HG03521 (cell line): ENCODE data around the gene MAPK7.

Experiments used
- ATAC-seq: cut with Tn5 transposase; IDR thresholded peaks from one replicate; pipeline ENCODE4 v1.9.1; 2021; ENCODE audit warnings: mild to moderate bottlenecking, moderate library complexity; ENCODE audit not compliant: unreplicated experiment

The MAPK7 gene

DNA sequence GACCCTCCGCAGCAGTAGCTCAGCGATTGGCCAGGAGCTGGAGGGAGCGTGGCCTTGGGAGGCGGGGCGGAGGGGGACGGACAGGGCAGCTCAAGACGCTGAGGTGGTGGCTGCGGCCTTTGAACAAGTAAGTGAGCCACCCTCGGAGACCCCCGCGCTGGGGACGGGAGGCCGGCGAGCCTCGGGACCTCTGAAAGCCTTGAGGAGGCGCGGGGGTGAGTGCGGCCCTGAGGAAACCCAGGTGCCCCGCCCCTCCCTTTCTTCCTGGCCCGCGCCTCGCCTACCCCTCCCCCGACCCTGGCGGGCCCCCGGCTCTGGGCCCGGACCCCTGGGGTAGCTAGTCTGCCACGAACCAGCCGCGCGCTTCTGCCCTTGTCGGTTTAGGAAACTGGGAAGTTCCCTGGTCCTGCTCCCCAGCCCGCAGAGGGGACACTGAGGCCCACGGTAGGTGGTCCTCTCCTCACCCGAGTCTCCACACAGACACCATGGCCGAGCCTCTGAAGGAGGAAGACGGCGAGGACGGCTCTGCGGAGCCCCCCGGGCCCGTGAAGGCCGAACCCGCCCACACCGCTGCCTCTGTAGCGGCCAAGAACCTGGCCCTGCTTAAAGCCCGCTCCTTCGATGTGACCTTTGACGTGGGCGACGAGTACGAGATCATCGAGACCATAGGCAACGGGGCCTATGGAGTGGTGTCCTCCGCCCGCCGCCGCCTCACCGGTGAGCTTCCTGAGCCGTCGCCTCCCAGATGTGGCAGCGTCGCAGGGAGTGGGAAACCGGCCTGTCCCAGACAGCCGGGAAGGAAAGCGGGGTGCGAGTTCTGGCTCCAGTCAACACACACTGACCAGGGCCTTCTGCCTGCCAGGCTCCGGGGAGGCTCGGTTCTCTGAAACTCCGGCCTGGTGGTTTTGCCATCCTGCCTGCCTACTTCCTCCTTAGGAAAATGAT, at the start of gene MAPK7:
MAPK7 (plus strand) TSS at position 83 of the 945 bp plus-strand sequence; CDS start at position 486, 403 bp downstream.
- peak; percentile 2 for ATAC-seq

DNA sequence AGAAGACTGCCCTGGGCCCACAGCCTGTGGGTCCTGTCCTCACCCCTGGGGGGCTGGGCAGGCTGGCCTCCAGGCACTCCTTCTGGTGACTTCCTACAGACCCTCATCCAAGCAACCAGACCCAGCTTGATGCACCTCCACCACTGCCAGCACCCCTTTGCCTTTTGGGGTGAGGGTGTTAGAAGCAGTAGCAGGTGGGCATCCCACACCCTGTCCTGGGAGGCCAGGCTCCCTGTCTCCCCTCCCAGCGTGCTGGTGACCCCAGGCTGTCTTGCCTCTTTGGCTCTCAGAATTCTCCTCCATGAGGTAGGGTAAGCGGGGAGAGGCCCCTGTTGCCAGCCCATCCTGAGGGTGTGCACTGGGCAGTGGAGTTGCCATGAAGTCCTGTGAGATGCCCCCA, 49.2 kb upstream of the MAPK7 start:
- no peak for ATAC-seq

DNA sequence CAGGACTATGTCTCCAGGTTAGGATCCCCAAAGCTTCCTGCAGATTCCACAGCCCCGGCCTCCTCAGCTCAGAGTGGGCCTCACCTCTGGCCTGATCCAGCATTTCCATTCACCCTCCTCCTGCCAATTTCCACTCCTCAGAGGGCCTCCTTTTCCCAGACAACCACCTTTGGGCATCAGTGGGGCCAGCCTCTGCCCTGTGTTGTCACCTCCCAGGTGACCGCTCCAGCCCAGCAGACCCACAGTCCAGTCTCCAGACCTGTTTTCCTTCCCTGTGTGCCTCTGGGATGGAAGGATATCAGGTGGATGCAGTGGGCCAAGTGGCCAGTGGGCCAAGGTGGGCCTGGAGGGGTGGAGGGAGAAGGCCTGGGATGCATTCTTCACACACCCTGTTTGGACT, 48.5 kb upstream of the MAPK7 start:
- ATAC-seq, result no peak

DNA sequence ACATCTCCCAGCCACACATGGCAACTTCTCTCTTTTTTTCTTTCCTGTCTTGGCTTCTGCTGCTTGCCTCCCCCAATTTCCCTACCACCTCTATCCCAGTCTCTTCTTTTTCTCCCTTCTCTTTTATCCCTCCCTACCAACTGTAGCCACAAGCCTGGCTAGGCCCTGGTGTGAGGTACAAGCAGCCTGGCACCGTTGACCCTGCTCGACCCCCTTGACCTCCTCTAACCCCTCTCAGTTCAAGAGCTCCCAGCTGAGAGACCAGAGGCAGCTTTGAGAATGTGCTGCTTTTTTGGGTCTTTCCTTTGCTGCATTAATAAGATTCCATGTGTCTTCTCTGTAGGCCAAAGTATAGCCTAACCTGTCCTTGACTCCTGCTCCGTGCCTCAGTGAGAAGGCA, 48.0 kb upstream of the MAPK7 start:
- ATAC-seq, result no peak

DNA sequence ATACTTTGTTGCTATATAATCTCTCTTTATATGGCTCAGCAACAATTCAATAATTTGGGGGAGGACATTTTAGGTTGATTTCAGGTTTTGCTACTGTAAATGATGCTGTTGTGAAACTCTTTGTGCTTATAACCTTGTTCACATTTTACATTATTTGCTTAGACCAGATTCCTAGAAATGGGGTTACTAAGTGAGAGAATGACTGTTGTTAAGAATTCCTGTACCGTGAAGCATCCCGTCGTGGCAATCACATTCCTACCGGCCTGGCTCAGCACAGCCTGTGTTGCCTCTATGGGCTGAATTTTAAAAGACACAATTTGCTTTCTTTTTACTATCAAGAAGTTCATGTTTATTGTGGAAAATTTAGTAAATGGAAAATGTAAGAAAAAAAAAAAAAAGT, 47.2 kb upstream of the MAPK7 start:
- no peak for ATAC-seq

DNA sequence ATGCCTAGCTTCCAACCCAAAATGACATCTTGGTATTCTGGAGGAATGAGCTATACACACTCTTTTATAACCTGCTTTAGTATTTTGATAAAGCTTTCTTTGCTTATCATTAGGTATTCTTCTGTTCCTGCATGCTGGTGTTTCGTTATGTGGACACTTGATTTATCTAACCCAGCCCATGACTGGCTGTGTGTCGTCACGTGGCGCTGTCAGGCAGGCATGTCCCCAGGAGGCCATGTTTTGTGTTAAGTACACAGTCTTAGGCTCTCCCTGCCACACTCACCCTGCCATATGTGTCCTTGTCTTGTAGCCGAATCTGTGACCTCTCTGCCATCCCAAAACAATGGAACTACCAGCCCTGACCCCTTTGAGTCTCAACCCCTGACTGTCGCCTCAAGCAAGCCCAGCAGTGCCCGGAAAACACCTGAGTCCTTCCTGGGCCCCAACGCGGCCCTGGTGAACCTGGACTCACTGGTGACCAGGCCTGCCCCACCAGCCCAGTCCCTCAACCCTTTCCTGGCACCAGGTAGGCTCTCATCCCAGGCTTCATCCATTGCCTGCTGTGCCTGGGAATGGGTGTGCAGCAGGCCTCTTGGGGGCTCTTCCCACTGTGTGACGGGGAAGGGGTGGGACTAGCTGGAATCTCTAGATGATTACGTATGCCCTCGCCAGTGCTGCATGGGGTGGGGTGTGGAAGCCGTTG, 46.6 kb upstream of the MAPK7 start:
- ATAC-seq, result no peak

DNA sequence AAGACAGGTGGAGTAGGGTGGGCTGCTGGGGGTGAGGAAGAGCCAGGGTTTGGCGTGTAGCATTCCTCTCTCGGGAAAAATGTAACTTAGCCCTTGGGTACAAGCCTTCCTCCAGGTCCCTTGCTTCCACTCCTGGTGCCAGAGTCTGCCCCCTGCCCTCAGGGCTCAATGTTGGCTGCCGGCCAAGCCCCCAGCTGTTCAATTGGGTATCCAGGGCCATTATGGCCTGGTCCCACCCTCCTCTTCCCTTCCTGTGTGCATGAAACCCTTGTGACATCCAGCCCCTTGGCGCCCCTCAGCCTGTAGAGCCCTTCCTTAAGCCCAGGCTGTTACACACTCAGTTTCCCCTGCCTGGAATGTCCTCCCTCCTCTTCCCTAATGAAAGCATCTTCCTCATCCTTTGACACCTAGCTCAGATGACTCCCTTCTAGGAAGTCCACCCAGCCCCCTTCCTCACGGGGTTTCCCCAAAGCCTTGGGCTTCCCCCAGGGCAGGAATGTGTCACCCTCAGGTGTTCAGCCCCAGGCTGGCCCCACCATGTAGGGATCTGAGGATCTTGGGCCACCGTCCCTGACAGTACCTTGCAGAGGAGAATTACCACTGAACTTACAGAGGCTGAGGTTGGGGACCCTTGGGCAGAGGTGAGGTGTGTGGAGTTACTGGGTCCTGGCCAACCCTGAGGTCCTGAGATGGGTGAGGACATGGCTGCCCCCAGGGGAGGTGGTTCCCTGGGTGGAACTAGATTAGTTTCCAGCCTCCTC, 45.7 kb upstream of the MAPK7 start:
- no peak for ATAC-seq

DNA sequence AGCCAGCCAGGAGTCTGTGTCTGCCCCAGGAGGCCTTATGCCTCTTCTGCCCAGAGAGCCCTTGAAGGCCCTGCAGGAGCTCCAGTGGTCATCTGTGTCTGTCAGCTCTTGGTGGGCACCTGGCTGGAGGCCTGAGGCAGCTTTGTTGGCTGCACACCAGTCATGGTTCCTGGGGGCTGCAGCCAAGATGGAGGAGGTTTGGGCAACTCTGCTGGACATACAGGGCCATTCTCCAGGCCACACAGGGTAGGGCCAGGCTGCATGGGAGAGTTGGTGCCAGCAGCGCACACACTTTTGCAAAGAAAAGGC, 45.2 kb upstream of the MAPK7 start:
- no peak for ATAC-seq

DNA sequence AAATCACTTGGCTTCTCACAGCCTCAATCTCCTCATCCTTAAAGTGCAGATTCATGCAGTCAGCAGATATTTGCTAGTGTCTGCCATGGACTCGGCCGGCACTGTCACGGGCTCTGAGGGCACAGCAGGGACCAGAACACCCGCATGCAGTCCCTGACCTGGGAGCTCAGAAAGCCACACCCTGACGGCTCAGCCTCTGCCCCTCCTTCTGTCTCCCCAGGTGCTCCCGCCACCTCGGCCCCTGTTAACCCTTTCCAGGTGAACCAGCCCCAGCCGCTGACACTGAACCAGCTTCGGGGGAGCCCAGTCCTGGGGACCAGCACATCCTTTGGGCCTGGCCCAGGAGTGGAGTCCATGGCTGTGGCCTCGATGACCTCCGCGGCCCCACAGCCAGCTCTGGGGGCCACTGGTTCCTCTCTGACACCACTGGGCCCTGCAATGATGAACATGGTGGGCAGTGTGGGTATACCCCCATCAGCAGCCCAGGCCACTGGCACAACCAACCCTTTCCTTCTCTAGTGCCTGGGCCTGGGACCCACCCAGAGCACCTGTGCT, 44.5 kb upstream of the MAPK7 start:
- no peak for ATAC-seq

DNA sequence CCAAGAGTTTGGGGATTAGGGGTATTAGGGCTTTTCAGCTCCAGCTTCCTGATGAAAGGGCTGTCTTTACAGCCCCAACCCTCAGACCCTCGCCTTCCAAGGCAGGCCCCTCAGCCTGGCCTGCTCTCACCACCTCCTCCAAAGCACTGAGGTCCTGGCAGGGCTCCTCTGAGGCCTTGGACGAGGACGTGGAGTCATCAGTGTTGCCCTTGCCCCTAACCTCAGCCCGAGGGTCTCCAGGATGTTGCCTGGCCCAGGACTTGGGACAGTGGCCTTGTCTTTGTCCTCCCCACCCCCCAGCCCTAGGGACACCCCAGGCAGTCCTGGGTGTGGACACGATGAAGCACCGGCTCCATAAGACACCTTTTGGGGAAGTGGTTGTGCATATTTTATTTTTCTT, 44.0 kb upstream of the MAPK7 start:
- ATAC-seq, result no peak

DNA sequence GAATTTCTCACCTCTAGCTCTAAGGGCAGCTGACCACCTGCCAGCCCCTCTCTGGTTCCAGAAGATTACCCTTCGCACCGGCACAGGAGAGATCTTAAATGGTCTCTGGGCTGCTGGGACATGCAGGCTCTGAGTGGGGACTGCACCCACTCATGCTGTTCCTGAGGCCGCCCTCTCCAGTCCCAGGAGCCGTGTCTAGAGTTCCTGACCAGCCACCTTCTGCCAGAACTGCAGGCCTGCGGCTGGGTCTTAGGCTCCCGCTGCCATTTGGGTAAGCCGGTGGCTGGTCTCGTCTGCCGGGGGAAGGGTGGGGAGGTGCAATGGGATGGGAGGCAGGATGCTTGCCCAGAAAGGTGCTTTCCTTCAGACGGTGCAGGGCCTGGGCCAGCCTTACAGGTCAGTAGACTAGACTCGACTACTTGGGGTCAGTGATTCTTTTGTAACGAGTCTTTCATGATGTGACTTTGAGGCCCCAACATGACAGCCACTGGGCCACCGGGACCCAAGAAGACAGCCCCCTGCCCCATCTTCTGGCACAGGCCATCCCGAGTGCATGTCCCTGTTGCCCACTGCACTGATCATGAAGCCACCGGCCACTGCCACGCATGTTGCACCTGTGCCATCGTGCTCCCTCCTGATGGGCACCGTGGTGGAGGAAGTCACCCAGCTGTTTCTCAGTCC, 42.2 kb upstream of the MAPK7 start:
- no peak for ATAC-seq

DNA sequence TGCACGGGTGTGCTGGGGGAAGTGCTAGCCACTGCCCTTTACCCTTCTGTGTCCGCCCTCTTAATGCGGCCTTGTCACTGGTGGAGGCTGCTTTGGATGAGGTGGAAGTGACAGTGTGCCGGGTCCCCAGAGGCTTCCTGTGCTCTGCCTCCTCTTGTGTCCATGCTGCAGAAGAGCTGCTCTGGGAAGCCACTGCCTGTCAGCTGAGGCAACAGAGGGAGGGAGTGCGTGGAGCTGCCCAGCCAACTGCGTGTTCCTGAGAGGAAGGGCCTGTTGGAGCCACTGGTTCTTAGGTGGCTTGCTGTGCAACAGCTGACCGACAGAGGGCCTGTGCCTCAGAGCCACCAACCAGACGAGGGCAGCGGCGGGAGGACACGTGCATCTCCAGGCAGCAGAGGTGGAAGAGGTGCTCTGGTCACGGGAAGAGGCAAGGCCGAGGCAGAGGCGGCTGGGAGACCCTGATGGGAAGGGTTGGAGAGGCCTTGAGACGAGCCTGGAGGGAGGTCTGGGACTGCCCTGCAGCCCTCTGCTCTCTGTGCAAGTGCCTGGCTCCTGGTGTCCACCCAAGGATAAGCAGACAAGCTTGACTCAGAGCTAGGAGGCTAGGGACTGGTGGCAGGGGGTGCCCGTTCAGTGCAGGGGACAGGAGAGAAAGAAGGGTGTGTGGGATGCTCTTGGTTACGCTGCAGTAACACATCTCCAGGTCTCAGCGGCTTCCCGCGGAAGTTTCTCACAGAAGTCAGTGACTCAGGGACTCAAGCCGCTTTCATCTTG, 41.2 kb upstream of the MAPK7 start:
- ATAC-seq, result no peak

DNA sequence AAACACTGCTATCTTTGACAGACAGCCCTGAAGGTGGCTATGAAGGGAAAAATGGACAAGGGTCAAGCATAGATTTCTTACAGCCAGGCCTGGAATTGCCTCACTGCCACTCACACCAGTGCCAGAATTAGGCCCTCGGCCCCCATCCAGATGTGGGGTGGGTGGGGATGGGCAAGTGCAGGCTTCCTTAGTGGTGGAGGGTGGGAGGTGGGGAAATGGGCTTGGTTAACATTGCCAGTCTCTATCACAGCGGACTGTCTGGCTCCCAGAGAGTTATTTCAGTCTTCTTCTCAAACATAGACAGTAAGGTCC, 40.6 kb upstream of the MAPK7 start:
- ATAC-seq, result no peak

DNA sequence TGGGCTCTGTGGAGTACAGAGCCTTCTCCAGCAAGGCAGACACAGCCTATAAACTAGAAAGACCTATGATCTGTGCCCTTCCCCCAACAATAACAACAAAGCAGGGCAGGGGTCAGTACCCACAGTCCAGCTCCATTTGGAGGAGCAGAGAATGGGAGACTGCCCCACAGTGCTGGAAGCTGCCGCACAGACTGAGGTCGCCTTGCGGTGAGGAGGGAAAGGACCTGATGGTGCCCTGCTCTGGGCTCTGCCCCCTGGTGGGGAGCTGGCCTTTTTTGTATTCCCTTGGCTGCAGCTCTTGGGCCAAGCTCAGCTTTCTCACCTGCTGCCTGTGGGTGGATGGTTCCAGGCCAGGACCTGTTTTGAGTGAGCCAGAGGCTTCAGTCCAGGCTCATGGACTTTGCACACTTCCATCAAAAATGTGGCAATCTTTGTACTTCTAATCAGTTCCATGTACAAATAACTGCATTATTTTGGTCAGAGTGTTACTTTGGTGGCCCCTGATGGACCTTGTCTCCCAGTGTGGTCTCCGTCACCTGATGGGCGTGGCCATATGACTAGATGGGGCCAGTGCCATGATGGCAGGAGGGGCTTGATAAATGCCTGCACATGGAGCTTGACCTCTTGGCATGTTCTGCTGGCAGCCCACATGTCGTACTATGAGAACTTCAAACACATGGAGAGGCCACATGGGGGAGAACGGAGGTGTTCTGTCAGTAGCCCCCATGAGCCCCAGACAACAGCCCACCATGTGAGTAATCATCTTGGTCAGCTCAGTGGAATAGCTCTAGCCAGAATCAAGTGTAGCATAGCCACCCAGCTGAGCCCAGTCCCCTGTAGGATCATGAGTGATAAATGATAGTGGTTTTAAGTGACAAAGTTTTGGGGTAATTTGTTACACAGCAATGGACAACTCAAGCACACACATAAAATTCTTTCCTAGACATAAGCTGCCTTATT, 40.0 kb upstream of the MAPK7 start:
- ATAC-seq, result no peak

DNA sequence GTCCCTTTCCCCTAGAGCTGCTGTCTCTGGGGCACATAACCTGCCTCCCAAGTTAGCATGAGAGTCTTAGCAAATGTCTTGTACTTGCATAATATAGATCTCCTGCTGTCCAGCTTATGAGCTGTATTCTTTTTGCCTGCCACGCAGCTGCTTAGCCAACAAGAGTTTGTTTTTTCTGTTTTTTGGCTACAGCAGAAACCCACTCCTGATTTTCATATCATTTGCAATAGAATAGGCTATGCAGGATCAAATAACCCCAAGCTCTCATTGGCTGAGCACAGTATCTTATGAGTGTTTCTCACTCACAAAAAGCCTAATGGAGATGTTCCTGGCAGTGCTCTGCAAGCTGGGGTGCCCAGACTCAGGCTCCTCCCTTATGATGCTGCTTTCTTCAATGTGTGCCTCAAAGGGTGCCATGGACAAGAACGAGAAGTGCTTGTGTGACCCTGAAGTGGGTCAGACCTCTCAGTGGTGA, 38.9 kb upstream of the MAPK7 start:
- ATAC-seq, result no peak

DNA sequence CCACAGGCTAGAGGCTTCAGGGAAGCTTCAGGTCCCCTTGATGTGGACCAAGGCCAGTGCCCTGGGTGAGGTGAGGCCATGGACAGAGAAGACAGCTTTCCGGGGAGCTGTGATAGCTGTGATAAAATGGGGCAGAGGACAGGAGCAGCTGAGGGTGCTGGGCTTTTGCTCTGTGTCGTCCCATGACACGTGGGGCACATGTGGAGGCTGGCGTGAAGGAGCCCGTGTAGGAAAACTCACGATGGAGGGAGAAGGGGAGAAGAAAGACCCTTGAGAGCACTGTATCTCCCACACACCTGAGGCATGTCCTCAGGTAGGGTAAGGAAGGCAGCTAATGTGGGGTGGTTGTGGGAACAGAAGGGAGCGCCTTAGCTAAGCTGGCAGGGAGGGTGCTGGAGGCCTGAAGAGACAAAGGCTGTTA, 37.1 kb upstream of the MAPK7 start:
- ATAC-seq, result no peak

DNA sequence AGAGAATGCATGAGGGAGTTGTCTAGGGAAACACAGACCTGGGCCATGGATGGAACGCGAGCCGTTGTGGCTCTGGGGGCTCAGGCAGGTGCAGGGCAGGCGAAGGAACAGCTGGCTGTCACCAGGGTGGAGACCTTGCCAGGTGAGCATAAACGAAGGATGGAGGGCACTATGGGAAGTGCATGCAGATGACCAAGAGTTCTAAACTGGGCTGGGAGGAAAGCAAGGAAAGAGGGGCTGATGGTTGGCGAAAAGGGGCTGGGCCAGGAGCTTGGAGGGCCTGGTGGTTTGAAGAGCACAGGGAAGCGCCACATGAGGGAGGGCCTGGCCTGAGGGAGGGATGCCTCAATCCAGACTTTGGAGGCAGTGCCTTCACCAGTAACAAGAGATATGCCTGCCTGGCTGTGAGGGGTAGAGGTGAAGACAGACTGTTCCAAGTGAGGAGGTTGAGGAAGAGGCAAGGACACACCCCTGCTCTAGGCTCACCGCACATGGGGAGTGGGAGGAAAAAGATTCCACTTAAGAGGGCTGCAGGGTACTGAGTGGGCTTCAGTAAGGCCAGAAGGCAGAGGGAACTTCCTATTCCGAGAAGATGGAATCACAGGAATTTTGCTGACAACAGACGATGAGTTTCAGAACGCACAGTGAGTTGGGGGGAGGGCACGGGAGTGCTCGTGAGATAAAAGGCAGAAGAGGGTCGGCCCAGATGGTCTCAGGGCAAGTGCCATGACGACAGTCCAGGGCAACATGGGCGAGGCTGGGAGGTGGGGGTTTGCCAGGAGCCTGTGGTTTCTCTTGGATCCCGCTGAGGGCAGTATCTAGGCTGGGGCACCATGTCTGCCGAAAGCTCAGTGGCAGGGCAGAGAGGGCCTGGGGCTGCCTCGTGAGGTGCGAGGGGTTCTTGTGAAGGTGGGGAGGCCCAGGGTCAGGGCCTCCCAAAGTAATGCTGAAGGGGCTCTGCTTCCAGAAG, 36.4 kb upstream of the MAPK7 start:
- ATAC-seq, result no peak
